DOHH2 (cell line): ENCODE data around the gene KMT2C.
A peak's percentile ranks its signal among the peaks of the same experiment; 100 is the strongest.
"Not testable (repeated sequence)": the region's sequence is repeated elsewhere in the genome, so short reads cannot be mapped to it uniquely, and the experiment has no call there.

ENCODE experiments used
- H3F3A ChIP-seq: fragments of 200-600 bp; sonication (generic), shearing (Covaris generic); 2 replicates; pipeline ENCODE4 v1.6.0; 2016; ENCODE audit warnings: antibody characterized with exemption, mild to moderate bottlenecking; ENCODE audit not compliant: control insufficient read depth, insufficient read depth
- H3K27ac ChIP-seq: fragments of 200-600 bp; sonication (generic); 2 replicates; pipeline ENCODE4 v1.5.1; 2014; ENCODE audit warnings: low read depth, mild to moderate bottlenecking, low read length, moderate library complexity
- H3K27me3 ChIP-seq: fragments of 200-600 bp; sonication (generic); 2 replicates; pipeline ENCODE4 v1.6.1; 2014; ENCODE audit warnings: mild to moderate bottlenecking, low read length, mixed read lengths; ENCODE audit not compliant: control insufficient read depth
- H3K36me3 ChIP-seq: fragments of 200-600 bp; sonication (generic); 2 replicates; pipeline ENCODE4 v1.6.1; 2014; ENCODE audit warnings: mild to moderate bottlenecking, low read length, moderate library complexity, mixed read lengths; ENCODE audit not compliant: control insufficient read depth
- H3K4me1 ChIP-seq: fragments of 200-600 bp; sonication (generic); 2 replicates; pipeline ENCODE4 v1.6.1; 2014; ENCODE audit warnings: mild to moderate bottlenecking, low read length, mixed read lengths; ENCODE audit not compliant: control insufficient read depth
- H3K4me2 ChIP-seq: fragments of 200-600 bp; sonication (generic); 2 replicates; pipeline ENCODE4 v1.6.0; 2014; ENCODE audit warnings: mild to moderate bottlenecking, low read length, moderate library complexity
- H3K4me3 ChIP-seq: fragments of 200-600 bp; sonication (generic); 2 replicates; pipeline ENCODE4 v1.5.1; 2014; ENCODE audit warnings: mild to moderate bottlenecking, low read length, mixed read lengths
- H3K79me2 ChIP-seq: fragments of 200-600 bp; sonication (generic); 2 replicates; pipeline ENCODE4 v1.6.1; 2014; ENCODE audit warnings: mild to moderate bottlenecking, low read length, mixed read lengths; ENCODE audit not compliant: control insufficient read depth
- H3K9me2 ChIP-seq: fragments of 200-600 bp; sonication (generic); replicated peaks from 2 replicates; pipeline ENCODE4 v1.6.1; 2014; ENCODE audit warnings: mild to moderate bottlenecking, low read length, mixed read lengths; ENCODE audit not compliant: control insufficient read depth
- H3K9me3 ChIP-seq: fragments of 200-600 bp; sonication (generic); 2 replicates; pipeline ENCODE4 v1.6.1; 2014; ENCODE audit warnings: antibody characterized with exemption, low read length, mixed read lengths; ENCODE audit not compliant: control insufficient read depth, insufficient read depth
- H4K20me1 ChIP-seq: fragments of 200-600 bp; sonication (generic); 2 replicates; pipeline ENCODE4 v1.6.0; 2014; ENCODE audit warnings: low read depth, mild to moderate bottlenecking, antibody characterized with exemption, low read length, moderate library complexity; ENCODE audit not compliant: control insufficient read depth, insufficient read depth
- EZH2phosphoT487 ChIP-seq: fragments of 200-600 bp; sonication (generic); IDR thresholded peaks from 2 replicates; pipeline ENCODE4 v1.6.1; 2017; ENCODE audit warnings: borderline replicate concordance, mild to moderate bottlenecking, antibody characterized with exemption, low read length, moderate library complexity, mixed read lengths
- TF ChIP-seq, protein P1 (sequence below): fragments of 200-600 bp; sonication (generic); IDR thresholded peaks from one replicate; pipeline ENCODE4 v1.5.1; 2014; ENCODE audit warnings: antibody characterized with exemption, mild to moderate bottlenecking, low read depth, low read length; ENCODE audit not compliant: poor library complexity, severe bottlenecking

Gene KMT2C

DNA sequence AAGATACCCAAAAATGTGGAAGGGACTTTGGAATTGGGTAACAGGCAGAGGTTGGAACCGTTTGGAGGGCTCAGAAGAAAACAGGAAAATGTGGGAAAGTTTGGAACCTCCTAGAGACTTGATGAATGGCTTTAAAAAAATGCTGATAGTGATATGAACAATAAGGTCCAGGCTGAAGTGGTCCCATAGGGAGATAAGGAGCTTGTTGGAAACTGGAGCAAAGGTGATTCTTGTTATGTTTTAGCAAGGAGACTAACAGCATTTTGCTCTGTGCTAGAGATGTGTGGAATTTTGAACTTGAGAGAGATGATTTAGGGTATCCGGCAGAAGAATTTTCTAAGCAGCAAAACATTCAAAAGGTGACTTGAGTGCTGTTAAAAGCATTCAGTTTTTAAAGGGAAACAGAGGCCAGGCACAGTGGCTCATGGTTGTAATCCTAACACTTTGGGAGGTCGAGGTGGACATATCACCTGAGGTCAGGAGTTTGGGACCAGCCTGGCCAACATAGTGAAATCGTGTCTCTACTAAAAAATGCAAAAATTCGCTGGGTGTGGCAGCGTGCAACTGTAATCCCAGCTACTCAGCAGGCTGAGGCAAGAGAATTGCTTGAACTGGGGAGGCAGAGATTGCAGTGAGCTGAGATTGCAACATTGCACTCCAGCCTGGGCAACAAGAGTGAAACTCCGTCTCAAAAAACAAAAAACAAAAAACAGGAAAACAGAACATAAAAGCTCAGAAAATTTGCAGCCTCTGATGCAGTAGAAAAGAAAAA, 34.6 kb upstream of the KMT2C start:
- not testable (repeated sequence) for H3K4me1 ChIP-seq, H3K27me3 ChIP-seq, H3K27ac ChIP-seq, H3K4me2 ChIP-seq, H3K36me3 ChIP-seq, H3K79me2 ChIP-seq, H4K20me1 ChIP-seq, H3K4me3 ChIP-seq, H3K9me2 ChIP-seq, H3F3A ChIP-seq
- peaks cover 17% of the 10 kb centered on the region for H3K9me3 ChIP-seq

DNA sequence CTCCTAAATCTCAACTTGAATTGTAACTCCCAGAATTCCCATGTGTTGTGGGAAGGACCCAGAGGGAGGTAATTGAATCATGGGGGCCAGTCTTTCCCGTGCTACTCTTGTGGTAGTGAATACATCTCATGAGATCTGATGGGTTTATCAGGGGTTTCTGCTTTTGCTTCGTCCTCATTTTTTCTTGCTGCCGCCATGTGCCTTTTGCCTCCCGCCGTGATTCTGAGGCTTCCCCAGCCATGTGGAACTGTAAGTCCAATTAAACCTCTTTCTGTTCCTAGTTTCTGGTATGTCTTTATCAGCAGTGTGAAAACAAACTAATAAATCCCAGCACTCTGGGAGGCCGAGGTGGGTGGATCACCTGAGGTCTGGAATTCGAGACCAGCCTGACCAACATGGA, 33.8 kb upstream of the KMT2C start:
- not testable (repeated sequence) for H3K36me3 ChIP-seq, H3K27ac ChIP-seq, H3K4me1 ChIP-seq, H3K27me3 ChIP-seq, H3F3A ChIP-seq, H3K4me2 ChIP-seq, H3K4me3 ChIP-seq, H4K20me1 ChIP-seq, H3K9me2 ChIP-seq
- H3K9me3 ChIP-seq = peaks cover 17% of the 10 kb centered on the region
- peaks cover 10% of the 10 kb centered on the region for H3K79me2 ChIP-seq

DNA sequence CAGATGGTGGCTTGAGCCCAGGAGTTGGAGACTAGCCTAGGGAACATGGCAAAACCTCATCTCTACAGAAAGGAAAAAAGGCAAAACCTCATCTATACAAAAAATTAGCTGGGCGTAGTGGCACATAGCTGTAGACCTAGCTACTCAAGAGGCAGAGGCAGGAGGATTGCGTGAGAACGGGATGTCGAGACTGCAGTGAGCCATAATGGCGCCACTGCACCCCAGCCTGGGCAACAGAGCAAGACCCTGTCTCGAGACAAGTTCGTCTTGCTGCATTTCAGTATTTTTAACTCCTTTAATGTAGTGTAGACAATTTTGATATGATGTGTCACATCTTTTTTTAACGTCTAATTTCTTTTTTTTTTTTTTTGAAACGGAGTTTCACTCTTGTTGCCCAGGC, 31.4 kb upstream of the KMT2C start:
- Histone ChIP-seq H4K20me1 (no peaks in the 10 kb centered on the region), H3K27me3 (no peaks in the 10 kb centered on the region), H3K4me3 (no peak overlapping the region), H3F3A (peaks cover 9% of the 10 kb centered on the region; the same call in 1 of the 2 replicates), H3K36me3 (peaks cover 6% of the 10 kb centered on the region), H3K9me3 (peaks cover 15% of the 10 kb centered on the region), H3K27ac (no peak overlapping the region), H3K4me2 (no peak overlapping the region), H3K79me2 (peaks cover 14% of the 10 kb centered on the region), H3K4me1 (peaks cover 12% of the 10 kb centered on the region), H3K9me2 (no peaks in the 10 kb centered on the region)
- TF ChIP-seq EZH2phosphoT487 = no peak
- TF ChIP-seq, protein P1, sequence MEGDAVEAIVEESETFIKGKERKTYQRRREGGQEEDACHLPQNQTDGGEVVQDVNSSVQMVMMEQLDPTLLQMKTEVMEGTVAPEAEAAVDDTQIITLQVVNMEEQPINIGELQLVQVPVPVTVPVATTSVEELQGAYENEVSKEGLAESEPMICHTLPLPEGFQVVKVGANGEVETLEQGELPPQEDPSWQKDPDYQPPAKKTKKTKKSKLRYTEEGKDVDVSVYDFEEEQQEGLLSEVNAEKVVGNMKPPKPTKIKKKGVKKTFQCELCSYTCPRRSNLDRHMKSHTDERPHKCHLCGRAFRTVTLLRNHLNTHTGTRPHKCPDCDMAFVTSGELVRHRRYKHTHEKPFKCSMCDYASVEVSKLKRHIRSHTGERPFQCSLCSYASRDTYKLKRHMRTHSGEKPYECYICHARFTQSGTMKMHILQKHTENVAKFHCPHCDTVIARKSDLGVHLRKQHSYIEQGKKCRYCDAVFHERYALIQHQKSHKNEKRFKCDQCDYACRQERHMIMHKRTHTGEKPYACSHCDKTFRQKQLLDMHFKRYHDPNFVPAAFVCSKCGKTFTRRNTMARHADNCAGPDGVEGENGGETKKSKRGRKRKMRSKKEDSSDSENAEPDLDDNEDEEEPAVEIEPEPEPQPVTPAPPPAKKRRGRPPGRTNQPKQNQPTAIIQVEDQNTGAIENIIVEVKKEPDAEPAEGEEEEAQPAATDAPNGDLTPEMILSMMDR = no peak

DNA sequence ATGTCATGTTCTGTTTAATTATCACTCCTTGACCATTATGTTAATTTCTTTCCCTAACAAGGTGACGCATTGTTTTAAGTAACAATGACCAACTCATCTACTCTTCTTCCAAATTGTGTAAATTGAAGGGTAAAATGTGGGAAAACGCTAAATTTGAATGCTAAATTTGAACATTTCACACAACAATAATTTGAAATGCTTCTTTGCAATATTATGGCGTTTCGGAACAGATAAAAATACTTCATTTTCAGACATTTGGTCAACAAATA, 29.2 kb upstream of the KMT2C start:
- Histone ChIP-seq H3F3A (peaks cover 11% of the 10 kb centered on the region; the same call in 1 of the 2 replicates), H4K20me1 (no peaks in the 10 kb centered on the region), H3K36me3 (peaks cover 6% of the 10 kb centered on the region), H3K4me3 (peak overlapping the region; percentile 78), H3K27me3 (no peaks in the 10 kb centered on the region), H3K9me2 (no peaks in the 10 kb centered on the region), H3K4me2 (peak overlapping the region; percentile 72), H3K79me2 (peaks cover 14% of the 10 kb centered on the region), H3K4me1 (peaks cover 13% of the 10 kb centered on the region), H3K27ac (peak overlapping the region; percentile 82), H3K9me3 (no peaks in the 10 kb centered on the region)
- TF ChIP-seq EZH2phosphoT487 = no peak
